Mesothelial cell of epicardium (in vitro differentiated cells): ENCODE results near the gene SLC35F2. TPM values are rescaled to one million over a fixed set of nuclear protein-coding genes. Genes with fewer than 3 reads are reported as not detected.

ENCODE experiments used
- DNase-seq, 2 experiments: peaks; one replicate each; pipeline ENCODE4 v3.0.0; 2021; ENCODE audit warnings: low spot score in 2 of 2; ENCODE audit not compliant: unreplicated experiment in 2 of 2
- H3K27ac Mint-ChIP-seq: 2 replicates; pipeline ENCODE4 v1.8.0; 2021; ENCODE audit warnings: mixed read lengths
- H3K27me3 Mint-ChIP-seq: 2 replicates; pipeline ENCODE4 v1.8.0; 2021; ENCODE audit warnings: low read depth, mixed read lengths
- H3K36me3 Mint-ChIP-seq: 2 replicates; pipeline ENCODE4 v1.8.0; 2021; ENCODE audit warnings: mixed read lengths
- H3K4me1 Mint-ChIP-seq: 2 replicates; pipeline ENCODE4 v1.8.0; 2021; ENCODE audit warnings: mixed read lengths
- H3K4me3 Mint-ChIP-seq: 2 replicates; pipeline ENCODE4 v1.8.0; 2021; ENCODE audit warnings: mild to moderate bottlenecking, moderate library complexity, mixed read lengths
- H3K9me3 Mint-ChIP-seq: 2 replicates; pipeline ENCODE4 v1.8.0; 2021; ENCODE audit warnings: mixed read lengths
- total RNA-seq: library from RNA; stranded (reverse); gene quantifications from 3 replicates; pipeline ENCODE4 v1.2.1, GENCODE V29; 2021
- TF ChIP-seq, protein P1 (sequence below): fragments of 200-600 bp; sonication (generic); IDR thresholded peaks from one replicate; pipeline ENCODE4 v1.5.0; 2021; ENCODE audit warnings: antibody characterized with exemption; ENCODE audit not compliant: unreplicated experiment

SLC35F2 gene
- total RNA-seq, 1 donor from 2014 or later: 12.7 TPM

GRCh38 chr11:107856981-107857517 lies 1.5 kb downstream of the SLC35F2 start:
- TF ChIP-seq, protein P1, sequence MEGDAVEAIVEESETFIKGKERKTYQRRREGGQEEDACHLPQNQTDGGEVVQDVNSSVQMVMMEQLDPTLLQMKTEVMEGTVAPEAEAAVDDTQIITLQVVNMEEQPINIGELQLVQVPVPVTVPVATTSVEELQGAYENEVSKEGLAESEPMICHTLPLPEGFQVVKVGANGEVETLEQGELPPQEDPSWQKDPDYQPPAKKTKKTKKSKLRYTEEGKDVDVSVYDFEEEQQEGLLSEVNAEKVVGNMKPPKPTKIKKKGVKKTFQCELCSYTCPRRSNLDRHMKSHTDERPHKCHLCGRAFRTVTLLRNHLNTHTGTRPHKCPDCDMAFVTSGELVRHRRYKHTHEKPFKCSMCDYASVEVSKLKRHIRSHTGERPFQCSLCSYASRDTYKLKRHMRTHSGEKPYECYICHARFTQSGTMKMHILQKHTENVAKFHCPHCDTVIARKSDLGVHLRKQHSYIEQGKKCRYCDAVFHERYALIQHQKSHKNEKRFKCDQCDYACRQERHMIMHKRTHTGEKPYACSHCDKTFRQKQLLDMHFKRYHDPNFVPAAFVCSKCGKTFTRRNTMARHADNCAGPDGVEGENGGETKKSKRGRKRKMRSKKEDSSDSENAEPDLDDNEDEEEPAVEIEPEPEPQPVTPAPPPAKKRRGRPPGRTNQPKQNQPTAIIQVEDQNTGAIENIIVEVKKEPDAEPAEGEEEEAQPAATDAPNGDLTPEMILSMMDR: no peak
- H3K4me3 Mint-ChIP-seq: no peak overlapping the region
- no peak for DNase-seq

DNA sequence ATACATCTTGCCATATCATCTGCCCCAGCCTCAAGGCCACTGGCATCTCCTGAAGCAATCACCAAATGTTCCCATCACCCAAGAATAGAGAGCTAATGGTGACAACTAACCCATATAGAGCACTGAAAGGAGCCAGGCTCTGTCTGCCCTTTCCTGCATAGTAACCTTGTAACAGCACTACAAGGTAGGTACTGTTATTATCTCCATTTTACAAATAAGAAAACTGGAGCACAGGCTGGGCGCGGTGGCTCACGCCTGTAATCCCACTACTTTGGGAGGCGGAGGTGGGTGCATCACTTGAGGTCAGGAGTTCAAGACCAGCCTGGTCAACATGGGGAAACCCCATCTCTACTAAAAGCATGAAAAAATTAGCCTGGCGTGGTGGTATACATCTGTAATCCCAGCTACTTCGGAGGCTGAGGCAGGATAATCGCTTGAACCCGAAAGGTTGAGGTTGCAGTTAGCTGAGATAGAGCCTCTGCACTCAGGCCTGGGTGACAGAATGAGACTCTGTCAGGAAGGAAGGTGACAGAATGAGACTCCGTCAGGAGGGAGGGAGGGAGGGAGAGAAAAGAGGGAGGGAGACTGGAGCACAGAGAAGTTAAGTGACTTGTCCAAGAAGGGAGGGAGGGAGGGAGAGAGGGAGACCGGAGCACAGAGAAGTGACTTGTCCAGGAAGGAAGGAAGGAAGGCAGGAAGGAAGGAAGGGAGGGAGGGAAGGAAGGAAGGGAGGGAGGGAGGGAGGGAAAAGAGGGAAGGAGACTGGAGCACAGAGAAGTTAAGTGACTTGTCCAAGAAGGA lies 2.2 kb downstream of the SLC35F2 start:
- DNase-seq: no peak
- Mint-ChIP-seq H3K4me1 (peaks cover 20% of the 10 kb centered on the region), H3K4me3 (no peak overlapping the region), H3K9me3 (no peaks in the 10 kb centered on the region), H3K27ac (no peak overlapping the region), H3K36me3 (no peaks in the 10 kb centered on the region), H3K27me3 (peaks cover 20% of the 10 kb centered on the region)
- TF ChIP-seq, protein P1: no peak

More at GRCh38 chr11:107856981-107857517, 1.5 kb downstream of the SLC35F2 start:
- no peaks in the 10 kb centered on the region for H3K9me3 Mint-ChIP-seq
- no peaks in the 10 kb centered on the region for H3K36me3 Mint-ChIP-seq
- H3K27ac Mint-ChIP-seq: no peak overlapping the region
- H3K4me1 Mint-ChIP-seq: peaks cover 20% of the 10 kb centered on the region
- peaks cover 22% of the 10 kb centered on the region for H3K27me3 Mint-ChIP-seq

DNA sequence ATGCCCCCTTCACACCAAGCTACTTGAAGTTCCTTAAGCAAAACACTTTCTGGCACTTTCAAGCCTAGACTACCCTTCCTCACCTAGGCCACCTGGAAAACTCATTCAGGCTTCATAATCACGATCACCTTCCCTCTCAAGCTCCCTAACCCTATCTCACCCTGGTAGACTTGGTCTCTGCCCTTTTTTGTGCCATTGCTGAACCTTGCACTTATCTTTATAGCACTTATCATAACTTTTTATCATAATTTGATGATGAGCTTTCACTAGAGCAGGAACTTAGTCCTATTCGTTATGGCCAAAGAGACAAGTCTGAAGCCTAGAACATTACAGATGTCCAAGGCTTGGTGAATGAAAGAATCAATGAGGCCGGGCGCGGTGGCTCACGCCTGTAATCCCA lies 5.5 kb downstream of the SLC35F2 start:
- TF ChIP-seq, protein P1: no peak
- DNase-seq: no peak
- no peak overlapping the region for H3K4me3 Mint-ChIP-seq
- no peak overlapping the region for H3K27ac Mint-ChIP-seq
- H3K4me1 Mint-ChIP-seq: peaks cover 16% of the 10 kb centered on the region
- peaks cover 7% of the 10 kb centered on the region for H3K27me3 Mint-ChIP-seq
- H3K9me3 Mint-ChIP-seq: no peaks in the 10 kb centered on the region
- H3K36me3 Mint-ChIP-seq: no peaks in the 10 kb centered on the region

- Mint-ChIP-seq H3K36me3 (no peaks in the 10 kb centered on the region), H3K4me3 (no peak overlapping the region), H3K4me1 (peaks cover 10% of the 10 kb centered on the region), H3K9me3 (no peaks in the 10 kb centered on the region), H3K27ac (no peak overlapping the region), H3K27me3 (peaks cover under 1% of the 10 kb centered on the region)
- DNase-seq: no peak
- TF ChIP-seq, protein P1: no peak
Measured at GRCh38 chr11:107851704-107852310, 6.8 kb downstream of the SLC35F2 start.

- Mint-ChIP-seq H3K4me1 (peaks cover 4% of the 10 kb centered on the region), H3K9me3 (no peaks in the 10 kb centered on the region), H3K27ac (no peak overlapping the region), H3K36me3 (no peaks in the 10 kb centered on the region), H3K4me3 (no peak overlapping the region), H3K27me3 (no peaks in the 10 kb centered on the region)
- no peak for DNase-seq
- TF ChIP-seq, protein P1: no peak
Measured at GRCh38 chr11:107849790-107850189, 8.8 kb downstream of the SLC35F2 start.
